Gastrocnemius medialis (tissue), 4 donors: ENCODE data around the gene NR2E1. TPM values are rescaled to one million over a fixed set of nuclear protein-coding genes. Genes with fewer than 3 reads are reported as not detected.

Source experiments
- ATAC-seq, 2 donors: fragments of 150-250 bp; one replicate each; pipeline ENCODE4 v1.9.1; 2016
- DNase-seq, 2 donors: peaks; one replicate each; pipeline ENCODE4 v3.0.0-alpha.2; 2019
- H3K27ac ChIP-seq, 4 donors: fragments of 200-600 bp; sonication (generic); 1 replicate in 1 of 4; 2 replicates in 3 of 4; pipeline ENCODE4 v1.5.1; 2016 to 2018; ENCODE audit warnings: mild to moderate bottlenecking in 2 of 4, moderate library complexity in 1 of 4
- H3K27me3 ChIP-seq, 3 donors: fragments of 200-600 bp; sonication (generic) in 2 of 3; 1 replicate in 1 of 3; 2 replicates in 2 of 3; pipeline versions ENCODE4 v1.5.1 to v1.6.0; 2016 to 2019; ENCODE audit warnings: mild to moderate bottlenecking in 1 of 3, moderate library complexity in 1 of 3
- H3K36me3 ChIP-seq, 2 donors: fragments of 200-600 bp; sonication (generic) in 1 of 2; one replicate each; pipeline ENCODE4 v1.5.1; 2017 to 2018
- H3K4me1 ChIP-seq, 2 donors: fragments of 200-600 bp; sonication (generic) in 1 of 2; one replicate each; pipeline ENCODE4 v1.5.1; 2016 to 2017; ENCODE audit warnings: mild to moderate bottlenecking in 2 of 2
- H3K4me3 ChIP-seq, 4 donors: fragments of 200-600 bp; sonication (generic) in 3 of 4; 1 replicate in 1 of 4; 2 replicates in 3 of 4; pipeline ENCODE4 v1.5.1; 2016 to 2019; ENCODE audit warnings: mild to moderate bottlenecking in 2 of 4
- H3K9me3 ChIP-seq, 3 donors: fragments of 200-600 bp; sonication (generic) in 2 of 3; 1 replicate in 1 of 3; 2 replicates in 2 of 3; pipeline ENCODE4 v1.5.1; 2016 to 2019
- POLR2A ChIP-seq, 2 donors: fragments of 450-650 bp; IDR thresholded peaks; one replicate each; pipeline ENCODE4 v1.6.1; 2017; ENCODE audit warnings: antibody characterized with exemption in 2 of 2, mild to moderate bottlenecking in 2 of 2, moderate library complexity in 2 of 2
- in situ Hi-C, 4 donors: fragments of 200-750 bp; cut with MboI; loops; one replicate each; pipeline versions ENCODE4 v1.15.0 to v1.8.0; 2017; ENCODE audit warnings: low sequenced_read_pairs in 4 of 4
- intact Hi-C: fragments of 100-400 bp; cut with DNase I; formaldehyde crosslinking; loops from one replicate; pipeline ENCODE4 v1.15.1; 2023; ENCODE audit warnings: low total_unique reads
- total RNA-seq, 4 donors: library from RNA; depleted of rRNA; stranded (reverse); fragments of >200 nt; gene quantifications; one replicate each; pipeline versions ENCODE4 v1.1.0 to v1.2.3, GENCODE V29; 2016
- TF ChIP-seq, protein P1 (sequence below), 5 experiments: fragments of 450-650 bp in 3 of 5; fragments of 200-600 bp in 2 of 5; sonication (generic) in 2 of 5; IDR thresholded peaks in 4 of 5; conservative IDR thresholded peaks in 1 of 5; 1 replicate in 4 of 5; 2 replicates in 1 of 5; pipeline ENCODE4 v1.5.1; 2016 to 2019; ENCODE audit warnings: antibody characterized with exemption in 5 of 5, mild to moderate bottlenecking in 3 of 5, moderate library complexity in 3 of 5

The NR2E1 gene
- total RNA-seq, 4 donors from 2014 or later, result not detected

DNA sequence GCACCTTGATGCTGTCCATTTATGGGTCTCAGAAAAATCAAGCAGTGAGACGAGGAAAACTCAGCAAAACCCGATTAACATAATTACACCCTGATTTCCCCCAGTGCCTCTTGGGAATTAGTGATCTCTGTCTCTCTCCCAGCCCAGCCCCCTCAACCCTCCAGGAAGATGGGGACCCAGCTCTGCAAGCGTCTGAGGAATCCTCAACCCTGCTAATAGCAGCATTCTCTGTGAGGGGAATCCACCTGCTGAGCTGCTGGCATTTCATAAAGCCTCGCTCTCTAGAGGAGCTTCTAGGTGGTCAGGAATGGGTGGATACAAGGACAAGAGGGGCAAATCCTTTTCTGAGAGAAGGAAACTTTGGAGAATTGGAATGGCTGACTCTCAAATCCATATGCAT lies 13.9 kb downstream of the NR2E1 start:
- in situ Hi-C loops (no loop called here), intact Hi-C loops (no loop called here)
- Histone ChIP-seq H3K4me1 (peaks cover 13 to 15% of the 10 kb centered on the region in 2 donors), H3K4me3 (no peak overlapping the region), H3K27me3 (peaks cover 50 to 51% (median 51%) of the 10 kb centered on the region in 3 donors), H3K9me3 (no peaks in the 10 kb centered on the region), H3K27ac (no peak overlapping the region), H3K36me3 (no peaks in the 10 kb centered on the region)
- DNase-seq (no peak), ATAC-seq (no peak)
- TF ChIP-seq POLR2A (IDR thresholded peaks at IDR 0.05), result no peak
- TF ChIP-seq, protein P1, sequence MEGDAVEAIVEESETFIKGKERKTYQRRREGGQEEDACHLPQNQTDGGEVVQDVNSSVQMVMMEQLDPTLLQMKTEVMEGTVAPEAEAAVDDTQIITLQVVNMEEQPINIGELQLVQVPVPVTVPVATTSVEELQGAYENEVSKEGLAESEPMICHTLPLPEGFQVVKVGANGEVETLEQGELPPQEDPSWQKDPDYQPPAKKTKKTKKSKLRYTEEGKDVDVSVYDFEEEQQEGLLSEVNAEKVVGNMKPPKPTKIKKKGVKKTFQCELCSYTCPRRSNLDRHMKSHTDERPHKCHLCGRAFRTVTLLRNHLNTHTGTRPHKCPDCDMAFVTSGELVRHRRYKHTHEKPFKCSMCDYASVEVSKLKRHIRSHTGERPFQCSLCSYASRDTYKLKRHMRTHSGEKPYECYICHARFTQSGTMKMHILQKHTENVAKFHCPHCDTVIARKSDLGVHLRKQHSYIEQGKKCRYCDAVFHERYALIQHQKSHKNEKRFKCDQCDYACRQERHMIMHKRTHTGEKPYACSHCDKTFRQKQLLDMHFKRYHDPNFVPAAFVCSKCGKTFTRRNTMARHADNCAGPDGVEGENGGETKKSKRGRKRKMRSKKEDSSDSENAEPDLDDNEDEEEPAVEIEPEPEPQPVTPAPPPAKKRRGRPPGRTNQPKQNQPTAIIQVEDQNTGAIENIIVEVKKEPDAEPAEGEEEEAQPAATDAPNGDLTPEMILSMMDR (IDR thresholded peaks at IDR 0.05 in 4 of 5, conservative IDR thresholded peaks at IDR 0.05 in 1 of 5), result no peak

DNA sequence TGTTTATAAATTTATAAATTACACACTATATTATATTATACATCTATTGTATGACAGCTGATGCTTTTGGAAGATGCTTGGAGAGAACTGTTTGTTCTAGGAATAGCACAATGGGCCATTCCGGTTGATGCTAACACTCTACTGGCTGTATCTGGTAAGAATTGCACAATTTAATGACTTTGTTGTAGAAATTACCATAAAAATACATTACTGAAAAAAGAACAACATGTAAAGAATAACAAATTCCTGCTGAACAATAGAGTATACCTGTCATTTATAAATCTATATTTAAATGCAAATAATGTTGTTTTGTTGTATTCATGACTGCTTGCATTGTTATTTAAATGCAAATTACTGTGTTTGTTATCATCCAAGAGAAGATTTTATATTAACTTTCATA lies 14.4 kb downstream of the NR2E1 start:
- peaks cover 44 to 46% (median 46%) of the 10 kb centered on the region in 3 donors for H3K27me3 ChIP-seq

DNA sequence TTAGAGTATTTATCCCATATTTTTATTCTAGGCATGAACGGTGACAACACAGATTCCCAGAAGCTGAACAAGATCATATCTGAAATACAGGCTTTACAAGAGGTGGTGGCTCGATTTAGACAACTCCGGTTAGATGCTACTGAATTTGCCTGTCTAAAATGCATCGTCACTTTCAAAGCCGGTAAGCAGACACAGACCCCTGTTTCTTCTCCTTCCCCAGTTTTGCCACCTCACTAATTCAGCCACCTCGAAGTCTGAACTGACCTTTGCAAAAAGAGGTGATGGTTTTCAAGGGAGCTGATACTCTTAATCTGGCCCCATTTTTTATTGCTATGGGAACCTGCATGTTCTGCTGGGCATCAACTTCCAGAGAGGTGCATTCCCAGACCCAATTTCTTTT lies 15.0 kb downstream of the NR2E1 start:
- Histone ChIP-seq H3K4me1 (peaks cover 6 to 7% of the 10 kb centered on the region in 2 donors), H3K27ac (no peak overlapping the region), H3K27me3 (peaks cover 39 to 40% (median 40%) of the 10 kb centered on the region in 3 donors), H3K4me3 (no peak overlapping the region), H3K36me3 (no peaks in the 10 kb centered on the region), H3K9me3 (no peaks in the 10 kb centered on the region)
- ATAC-seq (no peak), DNase-seq (no peak)
- TF ChIP-seq, protein P1 (IDR thresholded peaks at IDR 0.05 in 4 of 5, conservative IDR thresholded peaks at IDR 0.05 in 1 of 5), result no peak
- intact Hi-C loops, result no loop called here
- in situ Hi-C loops, result no loop called here

More for the DNA sequence above, 14.4 kb downstream of the NR2E1 start:
- TF ChIP-seq, protein P1 (IDR thresholded peaks at IDR 0.05 in 4 of 5, conservative IDR thresholded peaks at IDR 0.05 in 1 of 5), result no peak
- no peak for TF ChIP-seq POLR2A (IDR thresholded peaks at IDR 0.05)
- no peak for DNase-seq
- Histone ChIP-seq H3K36me3 (no peaks in the 10 kb centered on the region), H3K4me3 (no peak overlapping the region), H3K4me1 (peaks cover 11 to 12% of the 10 kb centered on the region in 2 donors), H3K27ac (no peak overlapping the region), H3K9me3 (no peaks in the 10 kb centered on the region)
- ATAC-seq, result no peak
- intact Hi-C loops, result no loop called here
- in situ Hi-C loops, result no loop called here

DNA sequence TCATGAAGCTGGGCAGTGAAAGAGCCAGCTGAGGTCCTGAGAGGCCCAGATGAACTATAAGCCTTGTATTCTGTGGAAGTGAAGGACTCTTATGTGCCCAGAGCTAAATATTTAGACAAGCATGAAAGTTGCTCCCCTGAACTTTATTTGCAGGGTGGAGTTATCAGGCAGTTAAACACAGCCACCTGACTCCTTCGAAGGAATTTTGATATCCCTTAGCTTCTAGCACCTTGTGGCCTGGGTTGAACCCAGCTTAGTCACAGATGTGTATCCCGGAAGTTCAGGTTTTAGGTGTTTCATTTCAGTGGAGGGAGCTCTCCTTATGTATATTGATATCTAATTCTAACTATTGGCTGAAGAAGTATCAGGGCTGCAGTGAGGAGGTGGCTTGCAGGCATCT lies 20.4 kb downstream of the NR2E1 start:
- no peak for ATAC-seq
- Histone ChIP-seq H3K4me1 (no peaks in the 10 kb centered on the region), H3K27ac (no peak overlapping the region), H3K9me3 (no peaks in the 10 kb centered on the region), H3K4me3 (no peak overlapping the region), H3K36me3 (no peaks in the 10 kb centered on the region), H3K27me3 (peaks cover 0 to 3% (median 0%) of the 10 kb centered on the region in 3 donors)
- DNase-seq, result no peak
- in situ Hi-C loops (no loop called here), intact Hi-C loops (no loop called here)
- TF ChIP-seq POLR2A (IDR thresholded peaks at IDR 0.05), result no peak
- TF ChIP-seq, protein P1 (IDR thresholded peaks at IDR 0.05 in 4 of 5, conservative IDR thresholded peaks at IDR 0.05 in 1 of 5), result no peak

DNA sequence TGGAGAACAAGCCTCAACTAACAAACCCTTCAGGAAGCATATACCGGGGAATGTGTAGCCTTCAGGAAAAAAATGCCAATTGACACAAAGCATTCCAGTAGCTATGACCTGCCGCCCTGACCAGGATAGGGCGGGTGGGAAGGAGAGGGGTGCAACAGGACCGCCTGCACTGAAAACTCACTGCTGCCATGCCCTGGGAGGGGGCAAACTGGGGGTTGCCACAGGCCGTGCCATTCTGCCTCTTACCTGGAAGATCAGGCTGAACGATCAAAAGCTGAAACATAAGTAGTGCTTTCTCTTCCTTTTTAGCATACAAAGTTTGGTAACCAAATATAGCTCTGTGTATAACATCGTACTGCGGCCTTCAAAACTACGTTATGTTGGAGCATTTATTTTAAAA lies 21.7 kb downstream of the NR2E1 start:
- Histone ChIP-seq H3K9me3 (no peaks in the 10 kb centered on the region), H3K27ac (no peak overlapping the region), H3K4me3 (no peak overlapping the region), H3K27me3 (no peaks in the 10 kb centered on the region), H3K4me1 (no peaks in the 10 kb centered on the region), H3K36me3 (no peaks in the 10 kb centered on the region)
- in situ Hi-C loops (no loop called here), intact Hi-C loops (no loop called here)
- DNase-seq (no peak), ATAC-seq (no peak)
- no peak for TF ChIP-seq POLR2A (IDR thresholded peaks at IDR 0.05)
- TF ChIP-seq, protein P1 (IDR thresholded peaks at IDR 0.05 in 4 of 5, conservative IDR thresholded peaks at IDR 0.05 in 1 of 5), result no peak
